ENCODE results near the gene SLC5A2.

DNA sequence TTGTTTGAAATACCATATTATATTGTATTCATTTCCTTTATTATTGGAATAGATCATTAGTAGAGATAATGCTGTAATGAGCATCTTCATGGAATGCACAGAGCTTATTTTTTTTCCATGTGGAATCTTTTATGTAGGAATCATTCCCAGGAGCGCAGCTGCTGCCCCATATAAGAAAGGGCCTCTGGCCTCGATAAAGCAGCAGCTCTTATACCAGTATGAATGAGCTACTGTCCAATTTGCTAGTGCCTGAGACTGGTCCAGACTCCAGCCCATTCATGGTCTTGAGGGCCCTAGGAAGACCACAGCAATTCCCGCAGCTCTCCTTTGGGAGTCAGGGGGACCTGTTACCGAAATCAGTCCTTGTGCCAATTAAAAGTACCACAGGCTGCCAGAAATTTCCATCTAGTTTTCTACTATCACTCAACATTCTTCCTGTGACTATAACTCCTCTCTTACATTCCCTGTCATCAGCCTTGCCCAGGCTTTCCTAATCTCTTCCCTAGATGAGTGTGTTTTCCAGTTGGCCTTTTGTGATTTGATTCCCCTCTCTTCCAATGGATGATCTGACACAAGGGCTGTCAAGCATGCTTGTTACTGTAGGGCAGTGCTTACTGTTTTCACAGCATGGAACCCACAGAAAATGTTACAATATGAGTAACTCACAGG lies 42.3 kb upstream of the SLC5A2 start:
- TF ChIP-seq, protein P1, sequence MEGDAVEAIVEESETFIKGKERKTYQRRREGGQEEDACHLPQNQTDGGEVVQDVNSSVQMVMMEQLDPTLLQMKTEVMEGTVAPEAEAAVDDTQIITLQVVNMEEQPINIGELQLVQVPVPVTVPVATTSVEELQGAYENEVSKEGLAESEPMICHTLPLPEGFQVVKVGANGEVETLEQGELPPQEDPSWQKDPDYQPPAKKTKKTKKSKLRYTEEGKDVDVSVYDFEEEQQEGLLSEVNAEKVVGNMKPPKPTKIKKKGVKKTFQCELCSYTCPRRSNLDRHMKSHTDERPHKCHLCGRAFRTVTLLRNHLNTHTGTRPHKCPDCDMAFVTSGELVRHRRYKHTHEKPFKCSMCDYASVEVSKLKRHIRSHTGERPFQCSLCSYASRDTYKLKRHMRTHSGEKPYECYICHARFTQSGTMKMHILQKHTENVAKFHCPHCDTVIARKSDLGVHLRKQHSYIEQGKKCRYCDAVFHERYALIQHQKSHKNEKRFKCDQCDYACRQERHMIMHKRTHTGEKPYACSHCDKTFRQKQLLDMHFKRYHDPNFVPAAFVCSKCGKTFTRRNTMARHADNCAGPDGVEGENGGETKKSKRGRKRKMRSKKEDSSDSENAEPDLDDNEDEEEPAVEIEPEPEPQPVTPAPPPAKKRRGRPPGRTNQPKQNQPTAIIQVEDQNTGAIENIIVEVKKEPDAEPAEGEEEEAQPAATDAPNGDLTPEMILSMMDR (IDR thresholded peaks at IDR 0.05), result no peak
- no peak for TF ChIP-seq POLR2AphosphoS5 (IDR thresholded peaks at IDR 0.05)
- TF ChIP-seq POLR2A (IDR thresholded peaks at IDR 0.05), result no peak
